Measurements from ENCODE around the gene DRD3. TPM values are rescaled to one million over a fixed set of nuclear protein-coding genes. Genes with fewer than 3 reads are reported as not detected.

The DRD3 gene
- total and polyA plus RNA-seq, 2 donors (not counting 3 experiments of a cell fraction or from before 2014, with no cell fraction given) = not detected

- Histone ChIP-seq H3K27me3 (ENCODE audit: control insufficient read depth in 2 of 2, insufficient read depth in 2 of 2, low read length in 2 of 2) (no peaks in the 10 kb centered on the region), H3K9ac (replicated peaks; ENCODE audit: extremely low read depth, insufficient read depth, low read length) (no peak overlapping the region), H3K4me1 (ENCODE audit: control insufficient read depth, extremely low read depth, insufficient read depth, low read length) (no peaks in the 10 kb centered on the region), H3K27ac (ENCODE audit: insufficient read depth, low read depth, low read length) (no peak overlapping the region), H3K9me3 (replicated peaks; ENCODE audit: control insufficient read depth, insufficient read depth, low read length) (no peaks in the 10 kb centered on the region), H3K4me2 (ENCODE audit: insufficient read depth, low read length) (no peak overlapping the region), H3K79me2 (ENCODE audit: control insufficient read depth, insufficient read depth, low read length) (no peaks in the 10 kb centered on the region), H4K20me1 (replicated peaks; ENCODE audit: control insufficient read depth, extremely low read depth, insufficient read depth, low read length) (no peaks in the 10 kb centered on the region), H2AFZ (ENCODE audit: low read depth, low read length) (no peak overlapping the region), H3K36me3 (ENCODE audit: control insufficient read depth in 2 of 2, extremely low read depth in 1 of 2, insufficient read depth in 2 of 2, low read length in 2 of 2) (no peaks in the 10 kb centered on the region), H3K9me1 (replicated peaks; ENCODE audit: control insufficient read depth, extremely low read depth, insufficient read depth, low read length) (no peaks in the 10 kb centered on the region), H3K4me3 (replicated peaks in 1 of 3; ENCODE audit: insufficient read depth in 1 of 3, low read depth in 1 of 3, low read length in 3 of 3) (no peak overlapping the region)
- FAIRE-seq (no peak), DNase-seq (ENCODE audit: low read depth, low spot score) (no peak)
- TF ChIP-seq MAX (IDR thresholded peaks at IDR 0.05; ENCODE audit: insufficient read depth, insufficient read length) = no peak
- intact Hi-C loops (cut with micrococcal nuclease) (no loop called here), dilution Hi-C loops (cut with MboI; ENCODE audit: extremely low pct_ligation_motif_present, low sequenced_read_pairs) (no loop called here)
- ChIA-PET CTCF (interaction anchor here (1.0 kb wide), 1 partner anchor 27 kb away, joined by 3 read pairs; no protein-coding TSS in a partner anchor), POLR2A (no interaction called here)
- no TSS peak for BruUV-seq (replicated peaks)
Measured at GRCh38 chr3:114101101-114101500, 77.8 kb downstream of the DRD3 start.

- H3K4me2 ChIP-seq (ENCODE audit: insufficient read depth, low read length) = no peak overlapping the region
- H3K9me3 ChIP-seq (replicated peaks; ENCODE audit: control insufficient read depth, insufficient read depth, low read length) = no peaks in the 10 kb centered on the region
- peaks cover 26% of the 10 kb centered on the region for H3K4me1 ChIP-seq (ENCODE audit: control insufficient read depth, extremely low read depth, insufficient read depth, low read length)
- no peak overlapping the region for H3K9ac ChIP-seq (replicated peaks; ENCODE audit: extremely low read depth, insufficient read depth, low read length)
- POLR2A ChIA-PET = no interaction called here
- no peak overlapping the region for H3K27ac ChIP-seq (ENCODE audit: insufficient read depth, low read depth, low read length)
- no TSS peak for BruUV-seq (replicated peaks)
- no peaks in the 10 kb centered on the region for H3K27me3 ChIP-seq (ENCODE audit: control insufficient read depth in 2 of 2, insufficient read depth in 2 of 2, low read length in 2 of 2)
- peak overlapping the region; percentile 4 for H2AFZ ChIP-seq (ENCODE audit: low read depth, low read length)
- CTCF ChIA-PET = no interaction called here
- DNase-seq (ENCODE audit: low read depth, low spot score) (no peak), FAIRE-seq (peak; percentile 49)
- H3K4me3 ChIP-seq (replicated peaks in 1 of 3; ENCODE audit: insufficient read depth in 1 of 3, low read depth in 1 of 3, low read length in 3 of 3) = no peak overlapping the region
- H3K36me3 ChIP-seq (ENCODE audit: control insufficient read depth in 2 of 2, extremely low read depth in 1 of 2, insufficient read depth in 2 of 2, low read length in 2 of 2) = no peaks in the 10 kb centered on the region
- TF ChIP-seq JUN (IDR thresholded peaks at IDR 0.05; ENCODE audit: borderline replicate concordance, insufficient read depth, insufficient read length, low read depth) = no peak
- TF ChIP-seq POLR2AphosphoS5 (IDR thresholded peaks at IDR 0.05; ENCODE audit: insufficient read depth, low read depth, low read length) = no peak
- TF ChIP-seq MAX (IDR thresholded peaks at IDR 0.05; ENCODE audit: insufficient read depth, insufficient read length) = no peak
- TF ChIP-seq MYC (IDR thresholded peaks at IDR 0.05; ENCODE audit: low read depth, low read length) = no peak
- TF ChIP-seq FOS (IDR thresholded peaks at IDR 0.05; ENCODE audit: borderline replicate concordance, insufficient read depth, low read length) = no peak
- TF ChIP-seq EZH2 (IDR thresholded peaks at IDR 0.05; ENCODE audit: borderline replicate concordance, low read depth, low read length, severe bottlenecking) = no peak
- TF ChIP-seq POLR2A (IDR thresholded peaks at IDR 0.05; ENCODE audit: low read depth, low read length) = no peak
- no peak for TF ChIP-seq GATA2 (IDR thresholded peaks at IDR 0.05; ENCODE audit: insufficient read depth, insufficient read length, low read depth, low read length)
- no peak for TF ChIP-seq CTCF (IDR thresholded peaks at IDR 0.05; ENCODE audit: extremely low read depth in 1 of 2, insufficient read depth in 1 of 2, low read depth in 1 of 2, low read length in 2 of 2)
- intact Hi-C loops (cut with micrococcal nuclease) = no loop called here
- no peaks in the 10 kb centered on the region for H4K20me1 ChIP-seq (replicated peaks; ENCODE audit: control insufficient read depth, extremely low read depth, insufficient read depth, low read length)
- H3K79me2 ChIP-seq (ENCODE audit: control insufficient read depth, insufficient read depth, low read length) = no peaks in the 10 kb centered on the region
- dilution Hi-C loops (cut with MboI; ENCODE audit: extremely low pct_ligation_motif_present, low sequenced_read_pairs) = no loop called here
- H3K9me1 ChIP-seq (replicated peaks; ENCODE audit: control insufficient read depth, extremely low read depth, insufficient read depth, low read length) = no peaks in the 10 kb centered on the region
Measured at GRCh38 chr3:114095796-114096195, 83.1 kb downstream of the DRD3 start.
